Peyer's patch (tissue), 4 donors: ENCODE measurements around the gene GLRA1. TPM values are rescaled to one million over a fixed set of nuclear protein-coding genes. Genes with fewer than 3 reads are reported as not detected.
A peak's percentile ranks its signal among the peaks of the same experiment; 100 is the strongest.
"Not testable (repeated sequence)": the region's sequence is repeated elsewhere in the genome, so short reads cannot be mapped to it uniquely, and the experiment has no call there.

Experiments
- DNase-seq, 3 donors: peaks; one replicate each; pipeline ENCODE4 v3.0.0-alpha.2; 2017 to 2019
- H3K27ac ChIP-seq, 4 donors: fragments of 200-600 bp; sonication (generic); one replicate each; pipeline ENCODE4 v1.5.1; 2016 to 2019
- H3K27me3 ChIP-seq, 2 donors: fragments of 200-600 bp; sonication (generic); one replicate each; pipeline ENCODE4 v1.5.1; 2019
- H3K36me3 ChIP-seq, 3 donors: fragments of 200-600 bp; sonication (generic); one replicate each; pipeline ENCODE4 v1.5.1; 2016 to 2019
- H3K4me1 ChIP-seq, 4 donors: fragments of 200-600 bp; sonication (generic); one replicate each; pipeline ENCODE4 v1.5.1; 2016 to 2019
- H3K4me3 ChIP-seq, 4 donors: fragments of 200-600 bp; sonication (generic); 1 replicate in 3 of 4; 2 replicates in 1 of 4; pipeline ENCODE4 v1.5.1; 2016 to 2019; ENCODE audit warnings: mild to moderate bottlenecking in 1 of 4
- H3K9me3 ChIP-seq, 4 donors: fragments of 200-600 bp; sonication (generic); one replicate each; pipeline ENCODE4 v1.5.1; 2016 to 2019; ENCODE audit warnings: mild to moderate bottlenecking in 1 of 4
- CTCF ChIP-seq, 6 experiments: fragments of 450-650 bp in 4 of 6; fragments of 200-600 bp in 2 of 6; sonication (generic) in 1 of 6; IDR thresholded peaks; one replicate each; pipeline ENCODE4 v1.5.1; 2017 to 2019; ENCODE audit warnings: antibody characterized with exemption in 6 of 6, mild to moderate bottlenecking in 3 of 6, moderate library complexity in 1 of 6
- POLR2A ChIP-seq, 2 donors: fragments of 450-650 bp; IDR thresholded peaks; one replicate each; pipeline ENCODE4 v1.5.1; 2017; ENCODE audit warnings: antibody characterized with exemption in 2 of 2, mild to moderate bottlenecking in 2 of 2, moderate library complexity in 2 of 2
- total RNA-seq, 4 donors: library from RNA; depleted of rRNA; stranded (reverse); fragments of >200 nt; gene quantifications; one replicate each; pipeline ENCODE4 v1.1.0, GENCODE V29; 2016

The GLRA1 gene
- total RNA-seq, 4 donors from 2014 or later, result not detected

DNA sequence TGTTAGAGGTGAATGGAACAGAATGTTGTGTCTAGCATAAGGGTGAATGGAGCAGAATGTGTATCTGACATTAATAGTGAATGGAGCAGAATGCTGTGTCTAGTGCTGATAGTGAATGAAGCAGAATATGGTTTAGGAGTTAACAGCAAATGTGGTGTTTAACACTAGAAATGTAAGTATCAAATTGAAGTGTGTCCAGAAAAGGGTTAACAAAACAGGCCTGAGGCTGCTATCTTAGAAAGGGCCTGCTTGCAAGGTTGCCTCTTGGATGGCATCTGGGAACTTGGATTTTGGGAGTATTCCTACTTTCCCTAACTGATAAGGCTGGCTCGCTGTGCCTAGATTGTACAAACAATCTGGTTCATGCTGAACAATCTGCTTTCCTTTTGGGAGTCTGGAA is 76.8 kb downstream of the GLRA1 start:
- Histone ChIP-seq H3K36me3 (no peaks in the 10 kb centered on the region), H3K4me1 (no peaks in the 10 kb centered on the region), H3K9me3 (no peaks in the 10 kb centered on the region), H3K4me3 (no peak overlapping the region), H3K27me3 (no peaks in the 10 kb centered on the region), H3K27ac (no peak overlapping the region)
- TF ChIP-seq POLR2A (IDR thresholded peaks at IDR 0.05) (no peak), CTCF (IDR thresholded peaks at IDR 0.05) (no peak)
- DNase-seq, result no peak

DNA sequence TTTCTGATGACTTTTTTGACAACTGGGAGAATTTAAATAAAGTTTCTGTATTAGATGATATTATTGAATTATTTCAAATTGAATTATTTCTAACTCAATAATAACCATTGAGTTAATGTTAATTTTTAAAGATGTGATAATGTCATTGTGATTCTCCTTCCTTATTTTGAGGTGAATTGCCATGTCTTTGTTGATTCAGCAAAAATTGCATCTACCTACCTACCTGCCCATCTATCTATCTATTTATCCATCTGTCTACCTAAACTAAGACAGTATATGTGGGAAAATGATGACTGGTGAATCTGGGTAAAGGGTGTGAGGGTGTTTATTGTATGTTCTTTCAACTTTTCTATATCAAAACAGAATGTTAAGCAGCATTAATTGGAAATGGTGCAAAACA is 77.9 kb downstream of the GLRA1 start:
- no peak overlapping the region for H3K4me3 ChIP-seq
- H3K4me1 ChIP-seq, result no peaks in the 10 kb centered on the region
- no peak for DNase-seq
- no peaks in the 10 kb centered on the region for H3K9me3 ChIP-seq
- H3K27ac ChIP-seq, result no peak overlapping the region
- TF ChIP-seq CTCF (IDR thresholded peaks at IDR 0.05) (no peak), POLR2A (IDR thresholded peaks at IDR 0.05) (no peak)
- no peaks in the 10 kb centered on the region for H3K36me3 ChIP-seq
- no peaks in the 10 kb centered on the region for H3K27me3 ChIP-seq

GRCh38 chr5:151832843-151833242 is 91.8 kb downstream of the GLRA1 start:
- H3K27me3 ChIP-seq, H3K4me3 ChIP-seq, H3K36me3 ChIP-seq, DNase-seq, H3K27ac ChIP-seq, H3K4me1 ChIP-seq: not testable (repeated sequence)
- H3K9me3 ChIP-seq, result peaks cover 0 to 27% (median 0%) of the 10 kb centered on the region in 4 donors

DNA sequence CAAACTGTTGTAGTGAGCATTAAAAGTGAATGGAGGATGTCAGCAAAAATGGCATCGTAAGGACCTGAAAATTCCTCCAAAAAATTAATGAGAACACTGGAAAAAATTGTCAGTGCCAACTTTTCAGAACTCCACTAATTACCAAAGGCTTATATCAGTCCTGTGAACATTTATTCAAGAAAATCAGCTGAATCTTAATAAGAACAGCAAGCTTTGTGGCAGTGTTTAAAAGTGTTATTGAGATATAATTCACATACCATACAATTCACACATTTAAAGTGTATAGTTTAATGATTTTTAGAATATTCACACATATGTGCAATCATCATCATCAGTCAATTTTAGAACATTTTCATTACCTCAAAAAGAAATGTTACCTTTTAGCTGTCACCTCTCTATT is 95.3 kb downstream of the GLRA1 start:
- Histone ChIP-seq H3K27me3 (no peaks in the 10 kb centered on the region), H3K9me3 (peaks cover 0 to 26% (median 0%) of the 10 kb centered on the region in 4 donors), H3K4me3 (no peak overlapping the region), H3K36me3 (no peaks in the 10 kb centered on the region), H3K4me1 (no peaks in the 10 kb centered on the region), H3K27ac (no peak overlapping the region)
- no peak for TF ChIP-seq POLR2A (IDR thresholded peaks at IDR 0.05)
- TF ChIP-seq CTCF (IDR thresholded peaks at IDR 0.05), result no peak
- no peak for DNase-seq

GRCh38 chr5:151825445-151825844 is 99.2 kb downstream of the GLRA1 start:
- Histone ChIP-seq H3K4me1 (peaks cover 0 to 4% (median 0%) of the 10 kb centered on the region in 4 donors), H3K9me3 (no peaks in the 10 kb centered on the region), H3K4me3 (no peak overlapping the region), H3K27me3 (no peaks in the 10 kb centered on the region), H3K36me3 (no peaks in the 10 kb centered on the region), H3K27ac (no peak overlapping the region)
- peak in 2 of 3 donors; percentile 23 to 76 for DNase-seq
- TF ChIP-seq POLR2A (IDR thresholded peaks at IDR 0.05), result no peak
- TF ChIP-seq CTCF (IDR thresholded peaks at IDR 0.05), result peak; percentile 25 to 86 (median 78)

DNA sequence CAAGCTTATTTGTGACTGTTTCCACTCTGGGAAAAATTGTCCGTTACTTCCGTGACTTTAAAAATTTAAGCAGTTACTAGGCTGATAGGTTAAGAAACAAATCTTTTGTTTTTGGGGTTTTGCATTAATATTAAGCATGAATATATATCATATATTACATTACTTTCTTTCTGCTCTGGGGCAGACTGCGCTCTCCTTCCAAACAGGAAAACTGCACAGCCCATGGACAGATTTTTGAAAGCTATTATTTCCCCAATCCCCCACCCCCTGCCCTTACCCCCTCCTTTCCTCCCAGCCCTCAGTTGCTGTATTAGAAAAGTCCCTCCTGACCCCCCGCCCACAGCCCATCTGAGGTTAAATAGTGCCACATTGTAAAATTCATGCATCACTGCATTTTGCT is 102.5 kb downstream of the GLRA1 start:
- TF ChIP-seq CTCF (IDR thresholded peaks at IDR 0.05) (no peak), POLR2A (IDR thresholded peaks at IDR 0.05) (no peak)
- Histone ChIP-seq H3K36me3 (no peaks in the 10 kb centered on the region), H3K27ac (no peak overlapping the region), H3K9me3 (no peaks in the 10 kb centered on the region), H3K27me3 (no peaks in the 10 kb centered on the region), H3K4me3 (no peak overlapping the region), H3K4me1 (peaks cover 0 to 6% (median 0%) of the 10 kb centered on the region in 4 donors)
- no peak for DNase-seq
